ENCODE data around the gene TRMT1.
A peak's percentile ranks its signal among the peaks of the same experiment; 100 is the strongest.

The TRMT1 gene

GRCh38 chr19:13095393-13095784, 21.2 kb downstream of the TRMT1 start:
- Histone ChIP-seq H3K23ac (ENCODE audit: low read length) (no peak overlapping the region), H2AK5ac (ENCODE audit: low read length) (no peak overlapping the region), H2BK120ac (ENCODE audit: low read depth, low read length) (no peak overlapping the region), H3K27me3 (ENCODE audit: insufficient read depth, low read length, poor library complexity) (peaks cover 15% of the 10 kb centered on the region), H3K4ac (ENCODE audit: low read depth, low read length) (no peak overlapping the region), H3K79me2 (ENCODE audit: control insufficient read depth, insufficient read depth, low read length) (no peaks in the 10 kb centered on the region), H3K4me1 (ENCODE audit: control insufficient read depth, low read depth, low read length) (peaks cover 10% of the 10 kb centered on the region), H3K18ac (ENCODE audit: low read length) (no peak overlapping the region), H3K36me3 (ENCODE audit: control insufficient read depth, insufficient read depth, low read length) (no peaks in the 10 kb centered on the region), H3K27ac (ENCODE audit: low read depth, low read length) (no peak overlapping the region), H2BK15ac (replicated peaks; ENCODE audit: low read depth) (no peak overlapping the region), H2BK5ac (ENCODE audit: low read length) (no peak overlapping the region), H3K4me3 (ENCODE audit: low read length) (no peak overlapping the region), H3K4me2 (ENCODE audit: low read length) (peak overlapping the region; percentile 63), H4K8ac (ENCODE audit: low read depth, low read length) (no peak overlapping the region), H3K9ac (ENCODE audit: low read length) (peak overlapping the region; percentile 54), H3K79me1 (ENCODE audit: low read length) (no peaks in the 10 kb centered on the region), H3K56ac (ENCODE audit: low read length) (peak overlapping the region; percentile 75), H4K5ac (ENCODE audit: low read length) (no peak overlapping the region)
- peak; percentile 46 for DNase-seq
- no CpG with 5 or more reads among the region's 25 CpGs for WGBS (ENCODE audit: extremely low coverage, insufficient coverage, low lambda C conversion rate)

GRCh38 chr19:13094771-13095392, 21.7 kb downstream of the TRMT1 start:
- H3K56ac ChIP-seq (ENCODE audit: low read length) = peak overlapping the region; percentile 75
- H3K4me3 ChIP-seq (ENCODE audit: low read length) = no peak overlapping the region
- H3K9ac ChIP-seq (ENCODE audit: low read length) = peak overlapping the region; percentile 54
- peaks cover 10% of the 10 kb centered on the region for H3K4me1 ChIP-seq (ENCODE audit: control insufficient read depth, low read depth, low read length)
- H3K4ac ChIP-seq (ENCODE audit: low read depth, low read length) = no peak overlapping the region
- no peak overlapping the region for H2BK15ac ChIP-seq (replicated peaks; ENCODE audit: low read depth)
- no peak overlapping the region for H4K8ac ChIP-seq (ENCODE audit: low read depth, low read length)
- no peaks in the 10 kb centered on the region for H3K79me1 ChIP-seq (ENCODE audit: low read length)
- no peak overlapping the region for H2BK120ac ChIP-seq (ENCODE audit: low read depth, low read length)
- no peak overlapping the region for H3K18ac ChIP-seq (ENCODE audit: low read length)
- H3K27me3 ChIP-seq (ENCODE audit: insufficient read depth, low read length, poor library complexity) = peaks cover 15% of the 10 kb centered on the region
- no peak overlapping the region for H3K23ac ChIP-seq (ENCODE audit: low read length)
- H2AK5ac ChIP-seq (ENCODE audit: low read length) = no peak overlapping the region
- no peak overlapping the region for H3K27ac ChIP-seq (ENCODE audit: low read depth, low read length)
- no peak overlapping the region for H4K5ac ChIP-seq (ENCODE audit: low read length)
- no peak overlapping the region for H2BK5ac ChIP-seq (ENCODE audit: low read length)
- H3K4me2 ChIP-seq (ENCODE audit: low read length) = peak overlapping the region; percentile 63
- no peaks in the 10 kb centered on the region for H3K79me2 ChIP-seq (ENCODE audit: control insufficient read depth, insufficient read depth, low read length)
- DNase-seq = peak; percentile 68
- H3K36me3 ChIP-seq (ENCODE audit: control insufficient read depth, insufficient read depth, low read length) = no peaks in the 10 kb centered on the region
- no CpG with 5 or more reads among the region's 16 CpGs for WGBS (ENCODE audit: extremely low coverage, insufficient coverage, low lambda C conversion rate)

- H4K8ac ChIP-seq (ENCODE audit: low read depth, low read length) = no peak overlapping the region
- peaks cover 10% of the 10 kb centered on the region for H3K27me3 ChIP-seq (ENCODE audit: insufficient read depth, low read length, poor library complexity)
- no peak overlapping the region for H2BK15ac ChIP-seq (replicated peaks; ENCODE audit: low read depth)
- WGBS (ENCODE audit: extremely low coverage, insufficient coverage, low lambda C conversion rate) = no CpG with 5 or more reads among the region's 5 CpGs
- no peak overlapping the region for H3K4me2 ChIP-seq (ENCODE audit: low read length)
- H2AK5ac ChIP-seq (ENCODE audit: low read length) = no peak overlapping the region
- H3K9ac ChIP-seq (ENCODE audit: low read length) = no peak overlapping the region
- DNase-seq = no peak
- no peak overlapping the region for H2BK120ac ChIP-seq (ENCODE audit: low read depth, low read length)
- no peak overlapping the region for H3K23ac ChIP-seq (ENCODE audit: low read length)
- H3K79me2 ChIP-seq (ENCODE audit: control insufficient read depth, insufficient read depth, low read length) = no peaks in the 10 kb centered on the region
- H3K36me3 ChIP-seq (ENCODE audit: control insufficient read depth, insufficient read depth, low read length) = no peaks in the 10 kb centered on the region
- no peak overlapping the region for H2BK5ac ChIP-seq (ENCODE audit: low read length)
- H4K5ac ChIP-seq (ENCODE audit: low read length) = no peak overlapping the region
- H3K79me1 ChIP-seq (ENCODE audit: low read length) = no peaks in the 10 kb centered on the region
- H3K4me1 ChIP-seq (ENCODE audit: control insufficient read depth, low read depth, low read length) = peaks cover 10% of the 10 kb centered on the region
- H3K4me3 ChIP-seq (ENCODE audit: low read length) = no peak overlapping the region
- no peak overlapping the region for H3K27ac ChIP-seq (ENCODE audit: low read depth, low read length)
- H3K18ac ChIP-seq (ENCODE audit: low read length) = no peak overlapping the region
- H3K4ac ChIP-seq (ENCODE audit: low read depth, low read length) = no peak overlapping the region
- H3K56ac ChIP-seq (ENCODE audit: low read length) = no peak overlapping the region
Observed at GRCh38 chr19:13094106-13094504, 22.4 kb downstream of the TRMT1 start.

GRCh38 chr19:13093407-13094105, 23.0 kb downstream of the TRMT1 start:
- Histone ChIP-seq H3K27ac (ENCODE audit: low read depth, low read length) (no peak overlapping the region), H2AK5ac (ENCODE audit: low read length) (peak overlapping the region; percentile 56), H2BK15ac (replicated peaks; ENCODE audit: low read depth) (no peak overlapping the region), H3K23ac (ENCODE audit: low read length) (no peak overlapping the region), H4K5ac (ENCODE audit: low read length) (no peak overlapping the region), H4K8ac (ENCODE audit: low read depth, low read length) (no peak overlapping the region), H3K79me2 (ENCODE audit: control insufficient read depth, insufficient read depth, low read length) (no peaks in the 10 kb centered on the region), H3K4me2 (ENCODE audit: low read length) (no peak overlapping the region), H3K79me1 (ENCODE audit: low read length) (no peaks in the 10 kb centered on the region), H3K36me3 (ENCODE audit: control insufficient read depth, insufficient read depth, low read length) (no peaks in the 10 kb centered on the region), H2BK120ac (ENCODE audit: low read depth, low read length) (no peak overlapping the region), H3K4me1 (ENCODE audit: control insufficient read depth, low read depth, low read length) (peaks cover 10% of the 10 kb centered on the region), H3K4me3 (ENCODE audit: low read length) (no peak overlapping the region), H3K56ac (ENCODE audit: low read length) (peak overlapping the region; percentile 57), H3K27me3 (ENCODE audit: insufficient read depth, low read length, poor library complexity) (peaks cover 5% of the 10 kb centered on the region), H3K9ac (ENCODE audit: low read length) (no peak overlapping the region), H3K4ac (ENCODE audit: low read depth, low read length) (no peak overlapping the region), H2BK5ac (ENCODE audit: low read length) (no peak overlapping the region), H3K18ac (ENCODE audit: low read length) (no peak overlapping the region)
- DNase-seq = peak; percentile 95
- no CpG with 5 or more reads among the region's 12 CpGs for WGBS (ENCODE audit: extremely low coverage, insufficient coverage, low lambda C conversion rate)

- no peak for DNase-seq
- peaks cover 2% of the 10 kb centered on the region for H3K27me3 ChIP-seq (ENCODE audit: insufficient read depth, low read length, poor library complexity)
- no peak overlapping the region for H3K56ac ChIP-seq (ENCODE audit: low read length)
- H2BK15ac ChIP-seq (replicated peaks; ENCODE audit: low read depth) = no peak overlapping the region
- no peaks in the 10 kb centered on the region for H3K79me2 ChIP-seq (ENCODE audit: control insufficient read depth, insufficient read depth, low read length)
- no peak overlapping the region for H3K23ac ChIP-seq (ENCODE audit: low read length)
- H3K9ac ChIP-seq (ENCODE audit: low read length) = no peak overlapping the region
- H3K4me1 ChIP-seq (ENCODE audit: control insufficient read depth, low read depth, low read length) = peaks cover 10% of the 10 kb centered on the region
- H3K79me1 ChIP-seq (ENCODE audit: low read length) = no peaks in the 10 kb centered on the region
- no CpG with 5 or more reads among the region's 14 CpGs for WGBS (ENCODE audit: extremely low coverage, insufficient coverage, low lambda C conversion rate)
- H3K36me3 ChIP-seq (ENCODE audit: control insufficient read depth, insufficient read depth, low read length) = no peaks in the 10 kb centered on the region
- no peak overlapping the region for H3K4me2 ChIP-seq (ENCODE audit: low read length)
- no peak overlapping the region for H2AK5ac ChIP-seq (ENCODE audit: low read length)
- H3K27ac ChIP-seq (ENCODE audit: low read depth, low read length) = no peak overlapping the region
- no peak overlapping the region for H4K8ac ChIP-seq (ENCODE audit: low read depth, low read length)
- no peak overlapping the region for H2BK5ac ChIP-seq (ENCODE audit: low read length)
- no peak overlapping the region for H4K5ac ChIP-seq (ENCODE audit: low read length)
- H3K18ac ChIP-seq (ENCODE audit: low read length) = no peak overlapping the region
- no peak overlapping the region for H3K4ac ChIP-seq (ENCODE audit: low read depth, low read length)
- H3K4me3 ChIP-seq (ENCODE audit: low read length) = no peak overlapping the region
- H2BK120ac ChIP-seq (ENCODE audit: low read depth, low read length) = no peak overlapping the region
Observed at GRCh38 chr19:13092606-13093235, 23.8 kb downstream of the TRMT1 start.

Measured in mesendoderm (in vitro differentiated cells).